MCF 10A (cell line): ENCODE data around the gene DSCAML1. TPM values are rescaled to one million over a fixed set of nuclear protein-coding genes. Genes with fewer than 3 reads are reported as not detected.

ENCODE experiments used
- BruUV-seq: library from RNA; stranded (reverse); fragments of 400-500 nt; replicated peaks from 2 replicates; lab custom pipeline; 2021; lab: Mats Ljungman, UMichigan
- CTCF ChIA-PET: fragments of 300-600 bp; sonication (Branson Sonifier 250); formaldehyde crosslinking; extraction: SDS; loops from one replicate; lab custom pipeline; 2021; ENCODE audit warnings: antibody characterized with exemption, inconsistent platforms; lab: Yijun Ruan, JAX
- POLR2A ChIA-PET: fragments of 300-600, 350-650 bp; sonication (Branson Sonifier 250); formaldehyde crosslinking; extraction: SDS; loops from one replicate; lab custom pipeline; 2020; ENCODE audit warnings: antibody characterized with exemption, inconsistent platforms; lab: Yijun Ruan, JAX
- DNase-seq: peaks from one replicate; pipeline ENCODE4 v3.0.0-alpha.2; 2018; ENCODE audit not compliant: unreplicated experiment
- H3K27ac Mint-ChIP-seq: one replicate; pipeline ENCODE4 v1.8.0; 2022; ENCODE audit warnings: mild to moderate bottlenecking, low read depth, mixed read lengths; ENCODE audit not compliant: unreplicated experiment
- H3K27me3 Mint-ChIP-seq: one replicate; pipeline ENCODE4 v1.8.0; 2022; ENCODE audit warnings: mixed read lengths; ENCODE audit not compliant: insufficient read depth, unreplicated experiment
- H3K36me3 Mint-ChIP-seq: one replicate; pipeline ENCODE4 v1.8.0; 2022; ENCODE audit warnings: mild to moderate bottlenecking, moderate library complexity, mixed read lengths; ENCODE audit not compliant: insufficient read depth, unreplicated experiment
- H3K4me1 Mint-ChIP-seq: one replicate; pipeline ENCODE4 v1.8.0; 2022; ENCODE audit warnings: mixed read lengths; ENCODE audit not compliant: insufficient read depth, unreplicated experiment
- H3K4me3 Mint-ChIP-seq: one replicate; pipeline ENCODE4 v1.8.0; 2022; ENCODE audit warnings: mild to moderate bottlenecking, moderate library complexity, mixed read lengths; ENCODE audit not compliant: unreplicated experiment
- H3K9me3 Mint-ChIP-seq: one replicate; pipeline ENCODE4 v1.8.0; 2022; ENCODE audit warnings: mixed read lengths; ENCODE audit not compliant: unreplicated experiment
- CTCF ChIP-seq: fragments of 200-600 bp; IDR thresholded peaks from one replicate; pipeline ENCODE4 v1.8.0; 2022; ENCODE audit warnings: antibody characterized with exemption, mild to moderate bottlenecking; ENCODE audit not compliant: unreplicated experiment
- intact Hi-C: fragments of 100-400 bp; cut with micrococcal nuclease; formaldehyde crosslinking; loops from 2 replicates; pipeline ENCODE4 v1.14.1; 2022
- total RNA-seq: library from RNA; stranded (reverse); gene quantifications from 2 replicates; pipeline ENCODE4 v1.2.3, GENCODE V29; 2022

Gene DSCAML1
- total RNA-seq, 1 experiment from 2014 or later, result not detected

- no peak overlapping the region for H3K27ac Mint-ChIP-seq
- H3K9me3 Mint-ChIP-seq, result no peaks in the 10 kb centered on the region
- POLR2A ChIA-PET, result interaction anchor here (0.6 kb wide), 1 partner anchor 116 kb away, joined by 3 read pairs; no protein-coding TSS in a partner anchor
- intact Hi-C loops, result no loop called here
- CTCF ChIA-PET, result interaction anchor here (0.6 to 1.1 kb wide), 3 partner anchors 9 to 422 kb away, joined by 3 to 4 read pairs (median 3); no protein-coding TSS in a partner anchor
- no peak for TF ChIP-seq CTCF
- no peaks in the 10 kb centered on the region for H3K4me1 Mint-ChIP-seq
- no peak for DNase-seq
- H3K36me3 Mint-ChIP-seq, result no peaks in the 10 kb centered on the region
- peaks cover 12% of the 10 kb centered on the region for H3K27me3 Mint-ChIP-seq
- no peak overlapping the region for H3K4me3 Mint-ChIP-seq
- no TSS peak for BruUV-seq
Measured at GRCh38 chr11:117524468-117525183, 272.4 kb downstream of the DSCAML1 start.

DNA sequence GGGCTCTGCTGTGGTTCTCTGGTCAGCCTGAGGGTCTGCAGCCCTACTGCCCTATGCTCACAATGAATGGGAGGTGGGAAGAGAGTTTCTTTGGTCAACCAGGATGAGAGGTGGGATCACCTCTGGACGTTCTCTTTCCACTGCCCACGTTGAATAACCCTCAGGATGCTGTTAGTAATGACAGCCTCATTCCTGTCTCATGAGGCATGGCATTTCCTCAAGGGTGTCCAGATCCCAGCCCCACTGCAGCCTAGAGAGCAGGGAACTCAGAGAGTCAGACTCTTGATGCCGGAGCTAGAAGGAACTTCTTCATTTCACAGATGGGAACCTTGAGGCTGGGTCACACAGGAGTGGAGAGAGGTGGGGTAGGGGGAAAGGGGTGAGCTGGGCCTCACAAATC lies 273.3 kb downstream of the DSCAML1 start:
- intact Hi-C loops, result no loop called here
- CTCF ChIA-PET, result interaction anchor here (0.6 kb wide), 1 partner anchor 423 kb away, joined by 3 read pairs; no protein-coding TSS in a partner anchor

DNA sequence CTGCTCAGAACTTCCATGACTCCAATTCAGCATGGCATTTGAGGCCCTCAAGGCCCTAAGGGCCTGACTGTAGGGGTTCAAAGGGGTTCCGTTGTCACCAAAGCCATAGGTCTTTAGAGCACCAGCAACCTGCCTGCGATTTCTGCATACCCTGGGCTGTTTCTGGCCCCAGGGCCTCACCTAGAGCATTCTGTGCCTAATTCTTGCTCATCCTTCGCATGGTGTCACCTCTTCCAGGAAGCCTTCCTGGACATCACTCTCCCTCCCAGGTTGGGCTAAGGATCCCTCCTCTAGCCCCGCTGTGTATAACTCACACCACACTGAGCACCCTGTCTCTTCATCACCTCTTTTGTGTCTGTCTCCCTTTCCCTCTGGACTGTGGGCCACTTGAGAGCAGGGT lies 275.0 kb downstream of the DSCAML1 start:
- Mint-ChIP-seq H3K4me3 (no peak overlapping the region), H3K4me1 (no peaks in the 10 kb centered on the region), H3K9me3 (no peaks in the 10 kb centered on the region), H3K27me3 (peaks cover 14% of the 10 kb centered on the region), H3K27ac (no peak overlapping the region), H3K36me3 (no peaks in the 10 kb centered on the region)
- no peak for DNase-seq
- TF ChIP-seq CTCF, result no peak
- intact Hi-C loops, result no loop called here
- CTCF ChIA-PET, result no interaction called here
- POLR2A ChIA-PET, result no interaction called here
- no TSS peak for BruUV-seq

More for the DNA sequence above, 273.3 kb downstream of the DSCAML1 start:
- Mint-ChIP-seq H3K4me1 (no peaks in the 10 kb centered on the region), H3K36me3 (no peaks in the 10 kb centered on the region), H3K9me3 (no peaks in the 10 kb centered on the region), H3K4me3 (no peak overlapping the region), H3K27me3 (peaks cover 12% of the 10 kb centered on the region), H3K27ac (no peak overlapping the region)
- no peak for TF ChIP-seq CTCF
- no TSS peak for BruUV-seq
- POLR2A ChIA-PET, result interaction anchor here (0.6 kb wide), 1 partner anchor 115 kb away, joined by 3 read pairs; no protein-coding TSS in a partner anchor
- DNase-seq, result no peak

GRCh38 chr11:117520966-117521365 lies 276.1 kb downstream of the DSCAML1 start:
- POLR2A ChIA-PET, result interaction anchor here (0.6 kb wide), 1 partner anchor 38 kb away, joined by 3 read pairs; no protein-coding TSS in a partner anchor

More at GRCh38 chr11:117520966-117521365, 276.1 kb downstream of the DSCAML1 start:
- BruUV-seq, result no TSS peak
- no peak for DNase-seq
- no peak overlapping the region for H3K27ac Mint-ChIP-seq
- CTCF ChIA-PET, result no interaction called here
- no peaks in the 10 kb centered on the region for H3K9me3 Mint-ChIP-seq
- TF ChIP-seq CTCF, result no peak
- intact Hi-C loops, result no loop called here
- peaks cover 18% of the 10 kb centered on the region for H3K27me3 Mint-ChIP-seq
- no peak overlapping the region for H3K4me3 Mint-ChIP-seq
- no peaks in the 10 kb centered on the region for H3K4me1 Mint-ChIP-seq
- H3K36me3 Mint-ChIP-seq, result no peaks in the 10 kb centered on the region
